Adipose tissue (tissue), 3 donors: Measurements from ENCODE around the gene ACE. TPM values are rescaled to one million over a fixed set of nuclear protein-coding genes. Genes with fewer than 3 reads are reported as not detected.
"Not testable (repeated sequence)": the region's sequence is repeated elsewhere in the genome, so short reads cannot be mapped to it uniquely, and the experiment has no call there.

ENCODE experiments used
- H3K27ac ChIP-seq: one replicate; pipeline ENCODE4 v1.5.1; 2013; ENCODE audit warnings: low read depth, low read length
- WGBS, 3 donors: extraction: QIAGEN DNeasy Blood & Tissue Kit; methylation state at CpG; one replicate each; pipeline ENCODE4 v1.1.7; 2013; 5-methylcytosine and 5-hydroxymethylcytosine counted together
- polyA plus RNA-seq, 3 donors: library from polyadenylated mRNA; stranded (reverse); fragments of 200-250 nt; gene quantifications; one replicate each; pipeline ENCODE4 v1.2.3, GENCODE V29; 2013
- donor health status: healthy with polysubstance abuse.
- donor health status: Bipolar disorder and iron deficiency.
- donor health status: healthy.

Gene ACE
- polyA plus RNA-seq, 3 donors, result 2.2 to 7.6 (median 5.7) TPM

DNA sequence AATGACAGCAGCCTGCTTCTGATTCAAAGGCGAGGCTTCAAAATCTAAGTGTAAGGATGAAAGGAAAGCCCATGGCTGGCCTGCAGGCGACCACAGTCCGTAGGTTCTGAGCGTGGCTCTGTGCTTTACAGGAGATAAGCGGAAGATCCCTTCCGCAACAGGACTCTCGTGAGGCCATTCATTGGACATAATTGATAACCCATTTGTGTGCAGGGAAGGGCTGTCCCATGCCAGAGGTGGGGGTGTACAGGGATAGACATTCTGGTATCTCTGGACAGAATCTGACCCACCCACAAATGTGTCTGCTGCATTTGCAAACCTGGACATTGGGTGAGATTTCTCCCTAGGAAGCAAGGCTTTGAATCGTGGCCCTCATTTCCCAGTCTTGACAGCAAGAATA is 34.8 kb upstream of the ACE start:
- 71 to 94% (median 89%) methylated on average over 8 of the region's 8 CpGs for whole genome bisulfite sequencing, 3 donors
- no peak overlapping the region for H3K27ac ChIP-seq

DNA sequence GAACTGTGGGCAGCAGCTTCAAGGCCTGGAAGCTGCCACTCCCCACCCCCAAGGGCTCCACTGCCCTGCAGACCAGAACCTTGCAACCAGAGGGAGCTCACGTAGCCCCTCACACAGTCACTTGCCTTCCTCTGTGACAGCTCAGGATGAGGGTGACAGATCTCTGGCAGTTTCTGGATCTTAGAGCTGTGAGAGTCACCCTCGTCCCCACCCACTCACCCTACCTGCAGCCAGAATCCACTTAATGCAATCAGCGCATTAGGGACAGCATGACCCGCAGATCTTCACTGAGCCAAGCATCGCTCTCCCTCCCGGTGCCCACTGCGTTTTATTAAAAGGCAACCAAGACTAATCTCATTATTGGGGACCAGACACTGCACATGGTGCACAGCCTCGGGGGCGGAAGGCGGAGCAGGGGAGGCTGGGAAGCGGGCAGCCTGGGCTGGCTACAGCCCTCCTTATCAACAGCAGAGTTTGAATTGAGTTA is 34.3 kb upstream of the ACE start:
- 46 to 84% (median 83%) methylated on average over 11 of the region's 11 CpGs for WGBS, 3 donors
- no peak overlapping the region for H3K27ac ChIP-seq

GRCh38 chr17:63443053-63443452 is 33.8 kb upstream of the ACE start:
- no peak overlapping the region for H3K27ac ChIP-seq
- WGBS, 3 donors, result 74 to 93% (median 93%) methylated on average over 6 of the region's 6 CpGs

DNA sequence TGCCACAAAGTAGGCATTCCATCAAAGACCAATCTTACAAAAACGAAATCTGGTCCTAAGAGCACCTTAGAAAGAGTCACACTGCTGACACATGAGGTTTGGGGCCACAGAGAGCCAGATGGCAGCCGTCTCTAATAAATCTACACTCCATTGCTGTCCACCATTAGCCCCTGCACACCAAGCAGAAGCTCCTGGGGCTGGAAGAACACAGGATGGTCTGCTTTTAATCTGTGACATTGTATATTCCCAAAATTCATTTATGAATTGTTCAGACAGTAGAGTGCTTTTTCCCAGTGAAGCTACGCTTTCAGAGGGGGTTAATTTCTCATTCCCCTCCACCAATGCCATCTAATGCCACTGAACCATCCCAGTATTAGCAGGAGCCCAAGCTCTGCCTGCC is 32.4 kb upstream of the ACE start:
- H3K27ac ChIP-seq, result no peak overlapping the region
- WGBS, 3 donors, result 61 to 87% (median 83%) methylated on average over 3 of the region's 3 CpGs

DNA sequence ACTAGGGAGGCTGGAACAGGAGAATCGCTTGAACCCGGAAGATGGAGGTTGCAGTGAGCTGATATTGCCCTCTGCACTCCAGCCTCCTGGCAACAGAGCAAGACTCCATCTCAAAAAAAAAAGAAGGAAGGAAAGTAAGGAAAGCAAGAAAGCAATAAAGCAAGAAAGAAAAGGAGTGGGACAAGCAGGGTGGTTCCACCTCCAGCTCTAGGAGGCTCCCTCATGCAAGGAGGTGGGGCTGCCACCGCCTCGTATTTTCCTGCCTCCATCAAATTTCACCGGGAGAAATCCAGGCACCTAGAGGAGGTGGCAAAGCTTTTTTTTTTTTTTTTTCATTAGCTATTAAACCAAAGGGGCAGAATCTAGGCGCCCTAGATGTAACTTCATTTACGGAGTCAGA is 31.8 kb upstream of the ACE start:
- H3K27ac ChIP-seq, result no peak overlapping the region

DNA sequence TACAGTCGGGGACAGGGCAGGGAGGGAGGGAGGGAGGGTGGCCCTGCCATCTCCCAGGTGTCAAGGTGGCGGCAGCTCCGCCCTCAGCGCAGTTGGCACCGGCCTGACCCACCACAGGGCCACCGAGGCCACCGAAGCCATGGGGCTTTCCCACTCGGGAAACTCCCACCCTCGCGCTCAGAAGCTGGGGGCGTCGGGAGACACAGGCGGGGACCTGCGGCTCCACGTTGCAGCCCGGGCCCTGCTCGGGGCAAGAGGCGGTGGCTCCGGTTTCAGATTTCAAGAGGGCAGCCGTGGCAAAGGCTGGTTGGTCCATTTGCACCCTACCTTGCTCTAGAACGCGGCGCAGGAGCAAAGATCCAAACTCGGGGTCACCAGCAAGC is 31.3 kb upstream of the ACE start:
- WGBS, 3 donors, result 0 to 6% (median 5%) methylated on average over 22 to 24 of the region's 24 CpGs
- no peak overlapping the region for H3K27ac ChIP-seq

More for the DNA sequence above, 31.8 kb upstream of the ACE start:
- 27 to 62% (median 60%) methylated on average over 7 of the region's 7 CpGs for WGBS, 3 donors

- H3K27ac ChIP-seq, result peak within 1 kb of the TSS; percentile 83
- WGBS, 3 donors, result 0 to 2% (median 0%) methylated on average over 67 to 99 of the region's 99 CpGs
Measured at GRCh38 chr17:63445954-63446752, 30.7 kb upstream of the ACE start, which contains the start of gene CYB561. Gene CYB561 (minus strand): TSS chr17:63446306. CDS start chr17:63437547, 8,759 bp downstream.

DNA sequence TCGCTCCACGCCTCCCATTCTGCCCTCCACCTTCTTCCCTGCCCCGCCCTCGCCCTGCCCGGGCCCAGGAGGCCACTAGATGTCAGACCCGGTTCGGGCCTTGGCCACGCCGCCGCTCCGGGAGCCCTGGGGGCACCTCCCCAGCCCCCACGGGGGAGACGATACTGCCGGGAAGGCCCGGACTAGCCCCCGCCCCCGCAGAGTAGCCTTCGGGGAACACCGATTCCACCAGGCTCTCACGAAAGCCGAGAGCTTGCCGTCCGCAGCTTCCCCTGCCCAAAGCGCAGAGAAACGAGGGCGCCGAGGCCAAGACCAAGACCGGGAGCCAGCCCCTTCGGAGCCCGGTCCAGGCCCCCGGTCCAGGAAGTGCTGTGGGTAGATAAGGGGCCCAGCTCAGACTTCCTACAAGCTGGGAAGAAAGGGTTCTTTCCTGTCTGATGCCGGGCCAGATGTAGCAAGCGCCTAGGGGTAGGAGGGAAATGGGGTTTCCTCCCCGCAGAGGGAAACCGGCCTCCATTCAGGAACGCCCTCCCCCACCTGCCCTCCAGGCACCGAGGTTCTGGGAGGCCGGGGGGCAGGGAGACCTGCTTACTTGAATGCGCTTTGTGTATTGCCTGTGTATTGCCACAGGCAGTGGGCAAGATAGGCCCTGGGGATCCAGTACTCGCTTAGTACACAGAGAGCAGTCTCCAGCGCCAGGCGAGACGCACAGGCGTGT is 29.9 kb upstream of the ACE start:
- peak overlapping the region; percentile 83 for H3K27ac ChIP-seq
- WGBS, 3 donors, result 7 to 30% (median 9%) methylated on average over 44 of the region's 44 CpGs

DNA sequence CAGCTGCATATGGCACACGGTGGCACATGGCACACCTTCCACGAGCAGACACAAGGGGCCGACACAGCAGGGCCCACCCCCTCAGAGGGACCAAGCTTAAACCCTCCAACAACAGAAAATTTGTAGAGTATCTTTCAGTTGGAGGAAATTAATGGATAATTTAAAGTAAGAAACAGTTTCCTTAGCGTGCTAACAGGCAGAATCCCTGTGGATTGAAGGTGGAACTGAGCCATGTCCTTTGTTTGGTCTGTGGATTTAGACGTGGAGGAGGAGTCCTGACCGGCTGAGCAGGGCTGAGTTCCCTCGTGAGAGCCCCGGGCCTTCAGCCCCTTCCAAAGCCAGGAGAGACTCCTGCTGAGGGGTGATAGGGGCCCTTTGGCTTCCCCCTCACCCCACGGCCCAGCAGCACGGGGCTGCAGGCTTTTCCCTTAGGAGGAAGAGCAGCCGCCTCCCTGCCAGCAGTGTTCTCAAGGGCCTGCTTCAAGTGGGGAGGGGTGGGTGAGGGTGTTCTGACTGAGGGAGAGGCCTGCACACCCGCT is 29.3 kb upstream of the ACE start:
- H3K27ac ChIP-seq, result peak overlapping the region; percentile 83
- WGBS, 3 donors, result 18 to 40% (median 30%) methylated on average over 12 of the region's 12 CpGs

- 86 to 98% (median 91%) methylated on average over 3 of the region's 3 CpGs for WGBS, 3 donors
- H3K27ac ChIP-seq, result no peak overlapping the region
Measured at GRCh38 chr17:63448655-63449054, 28.2 kb upstream of the ACE start.

DNA sequence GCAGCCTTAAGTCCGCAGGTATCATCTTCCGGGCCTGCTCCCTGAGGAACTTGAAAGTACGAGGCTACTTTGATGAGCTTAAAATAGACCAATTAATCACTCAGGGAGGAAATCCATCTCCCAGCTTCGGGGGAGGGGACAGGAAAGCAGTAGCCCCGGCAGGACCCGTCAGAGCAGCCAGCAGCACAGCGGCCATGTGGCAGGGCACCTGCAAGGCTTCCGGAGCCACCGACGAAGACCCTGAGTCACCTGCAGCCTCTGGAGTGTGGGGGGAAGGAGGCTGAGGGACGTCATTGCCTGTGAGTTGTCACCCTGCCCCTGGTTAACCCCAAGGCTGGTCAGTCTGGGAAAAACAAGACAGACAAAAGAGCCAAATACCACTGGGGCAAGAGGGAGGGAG is 26.3 kb upstream of the ACE start:
- no peak overlapping the region for H3K27ac ChIP-seq
- WGBS, 3 donors, result 25 to 50% (median 43%) methylated on average over 11 of the region's 11 CpGs

GRCh38 chr17:63451150-63451549 is 25.7 kb upstream of the ACE start:
- 86 to 90% (median 90%) methylated on average over 9 to 11 of the region's 11 CpGs for WGBS, 3 donors
- H3K27ac ChIP-seq, result no peak overlapping the region

DNA sequence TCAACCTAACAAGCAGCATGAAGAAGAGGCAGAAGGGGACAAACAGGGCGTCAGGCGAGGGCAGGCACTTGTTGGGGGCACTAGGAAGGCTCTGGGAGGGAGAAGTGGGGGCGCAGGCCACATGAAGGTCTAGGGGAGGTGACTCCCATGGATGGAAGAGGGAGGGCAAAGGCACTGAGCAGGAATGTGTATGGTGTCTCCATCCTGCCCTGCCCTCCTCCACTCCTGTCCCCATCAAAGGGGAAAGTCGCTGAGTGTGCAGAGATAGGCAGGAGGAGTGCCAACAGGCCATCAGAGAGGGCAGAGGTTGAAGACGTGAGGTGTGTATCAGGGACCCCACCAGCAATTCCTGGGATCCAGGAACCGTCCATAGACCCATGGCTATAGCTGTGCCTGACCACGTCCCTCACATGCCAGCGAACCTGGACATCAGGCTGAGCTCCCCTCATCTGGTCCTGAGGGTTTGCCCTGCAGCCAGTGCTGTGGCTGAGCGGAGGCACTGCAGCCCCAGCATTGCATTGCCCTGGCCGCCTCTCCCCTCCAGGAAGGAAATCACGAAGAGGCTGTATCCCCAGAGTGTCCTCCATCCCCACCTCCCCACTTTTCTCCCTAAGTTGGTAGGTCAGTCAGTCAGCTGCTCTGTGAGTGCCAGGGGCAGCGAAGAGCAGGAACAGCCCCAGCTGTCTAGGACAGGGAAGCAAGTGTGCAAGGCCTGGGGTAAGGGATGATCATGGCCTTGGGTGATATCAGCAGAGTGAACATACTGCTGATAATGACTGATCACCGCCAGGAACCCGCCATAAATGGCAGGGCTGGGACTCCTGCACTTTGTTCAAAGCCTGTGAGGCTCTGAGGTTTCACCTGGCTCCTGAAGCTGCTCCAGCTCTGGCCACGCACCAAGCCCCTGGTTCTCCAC is 24.6 kb upstream of the ACE start:
- 76 to 86% (median 81%) methylated on average over 15 of the region's 15 CpGs for WGBS, 3 donors
- no peak overlapping the region for H3K27ac ChIP-seq

DNA sequence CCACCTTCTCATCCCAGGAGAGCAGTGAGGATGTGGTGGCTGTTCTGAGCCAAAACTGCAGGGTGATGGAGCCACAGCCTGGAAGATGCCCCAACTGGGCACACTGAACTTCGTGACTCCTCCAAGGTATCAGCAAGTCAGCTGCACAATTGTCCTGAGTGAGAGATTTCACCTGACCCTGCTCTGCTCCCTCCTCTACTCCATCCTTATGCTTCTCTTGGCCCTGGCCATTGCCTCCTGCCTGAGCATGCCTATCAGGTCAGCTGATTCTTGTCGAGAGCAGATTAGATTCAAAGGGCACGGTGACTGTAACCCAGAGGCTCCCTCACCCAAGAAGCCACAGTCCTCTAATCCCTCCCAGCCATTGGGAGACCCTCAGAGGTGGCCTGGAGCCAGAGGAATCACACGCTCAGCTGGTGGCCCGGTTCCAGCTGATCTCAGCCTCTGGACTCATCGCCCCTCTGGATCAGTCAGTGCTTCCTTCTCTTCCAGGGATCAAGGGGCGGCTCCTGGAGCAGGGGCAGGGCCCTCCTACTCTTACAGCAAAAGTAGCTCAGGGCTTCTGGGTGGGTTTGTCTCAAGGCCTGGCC is 23.8 kb upstream of the ACE start:
- 58 to 64% (median 64%) methylated on average over 7 of the region's 7 CpGs for WGBS, 3 donors

DNA sequence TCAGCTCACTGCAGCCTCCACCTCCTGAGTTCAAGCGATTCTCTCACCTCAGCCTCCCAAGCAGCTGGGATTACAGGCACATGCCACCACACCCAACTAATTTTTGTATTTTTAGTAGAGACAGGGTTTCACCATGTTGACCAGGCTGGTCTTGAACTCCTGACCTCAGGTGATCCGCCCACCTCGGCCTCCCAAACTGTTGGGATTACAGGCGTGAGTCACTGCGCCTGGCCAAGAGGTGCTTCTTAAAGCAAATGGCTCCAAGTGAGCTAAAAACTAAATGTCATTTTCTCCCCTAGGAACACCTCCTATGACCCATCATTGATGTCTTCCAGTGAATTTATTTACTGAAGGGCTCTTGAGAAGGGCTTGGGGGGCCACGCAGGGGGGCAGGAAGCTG is 22.5 kb upstream of the ACE start:
- WGBS, 3 donors, result 68 to 87% (median 68%) methylated on average over 6 of the region's 6 CpGs

More for the DNA sequence above, 23.8 kb upstream of the ACE start:
- no peak overlapping the region for H3K27ac ChIP-seq

DNA sequence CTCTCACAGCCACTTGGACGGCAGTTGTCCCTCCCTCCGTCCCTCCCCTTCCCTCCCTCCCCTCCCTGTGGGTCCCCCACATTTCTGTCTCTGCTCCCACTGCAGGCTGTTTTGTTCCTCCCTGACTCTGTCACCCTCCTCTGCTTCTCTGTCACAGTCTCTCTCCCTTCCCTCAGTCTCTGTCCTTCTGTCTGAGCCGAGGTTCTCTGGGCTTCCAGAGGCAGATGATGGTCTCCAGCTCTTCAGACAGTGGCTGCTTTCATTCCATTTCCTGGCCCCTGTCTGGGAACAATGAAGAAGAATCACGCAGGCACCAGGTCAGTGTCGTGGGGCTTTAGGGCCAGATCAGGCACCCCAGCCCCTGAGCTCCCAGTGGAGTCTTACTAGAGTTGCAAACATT is 21.9 kb upstream of the ACE start:
- H3K27ac ChIP-seq, result no peak overlapping the region
- 22 to 71% (median 41%) methylated on average over 5 of the region's 5 CpGs for WGBS, 3 donors

More for the DNA sequence above, 22.5 kb upstream of the ACE start:
- not testable (repeated sequence) for H3K27ac ChIP-seq

- no peak overlapping the region for H3K27ac ChIP-seq
- WGBS, 3 donors, result 41 to 62% (median 42%) methylated on average over 4 of the region's 4 CpGs
Measured at GRCh38 chr17:63455417-63455816, 21.4 kb upstream of the ACE start.

- 93 to 94% (median 93%) methylated on average over 4 of the region's 4 CpGs for WGBS, 3 donors
Measured at GRCh38 chr17:63458478-63458877, 18.4 kb upstream of the ACE start.

More at GRCh38 chr17:63458478-63458877, 18.4 kb upstream of the ACE start:
- no peak overlapping the region for H3K27ac ChIP-seq
